ENCODE data around the gene FBN1. TPM values are rescaled to one million over a fixed set of nuclear protein-coding genes. Genes with fewer than 3 reads are reported as not detected.

FBN1 gene
- total and polyA plus RNA-seq, 2 experiments from 2014 or later = 1.9 to 3.8 TPM

- TF ChIP-seq ZNF462 (CRISPR knock-in tag; IDR thresholded peaks at IDR 0.05) (no peak), CTCF (conservative IDR thresholded peaks at IDR 0.05; ENCODE audit: low read depth in 2 of 2) (no peak), CREB1 (CRISPR knock-in tag; IDR thresholded peaks at IDR 0.05; ENCODE audit: low read depth) (no peak), EZH2 (IDR thresholded peaks at IDR 0.05; ENCODE audit: low read depth, unreplicated experiment) (no peak), STAT1 (IDR thresholded peaks at IDR 0.05; ENCODE audit: unreplicated experiment) (no peak)
These were observed 185.7 kb downstream of the FBN1 start (continued) for GRCh38 chr15:48459571-48460442.

- no peak overlapping the region for H3K4me3 ChIP-seq
- no peak overlapping the region for H3K27ac ChIP-seq (ENCODE audit: low read depth)
- Mint-ChIP-seq H3K4me3 (no peak overlapping the region), H3K4me1 (no peaks in the 10 kb centered on the region), H3K27ac (no peak overlapping the region), H3K27me3 (ENCODE audit: insufficient read depth, low read depth, poor library complexity) (peaks cover 1% of the 10 kb centered on the region), H3K36me3 (ENCODE audit: low read depth) (no peaks in the 10 kb centered on the region), H3K9me3 (no peaks in the 10 kb centered on the region)
- no peaks in the 10 kb centered on the region for H3K9me2 ChIP-seq (ENCODE audit: insufficient read depth)
- TF ChIP-seq CREB1 (CRISPR knock-in tag; IDR thresholded peaks at IDR 0.05; ENCODE audit: low read depth) (no peak), POLR2AphosphoS5 (IDR thresholded peaks at IDR 0.05; ENCODE audit: low read depth) (no peak), STAT1 (IDR thresholded peaks at IDR 0.05; ENCODE audit: unreplicated experiment) (no peak), JUNB (IDR thresholded peaks at IDR 0.05; ENCODE audit: unreplicated experiment) (no peak), CTCF (conservative IDR thresholded peaks at IDR 0.05; ENCODE audit: low read depth in 2 of 2) (no peak), ZNF114 (CRISPR knock-in tag; IDR thresholded peaks at IDR 0.05) (no peak)
- TF ChIP-seq, protein P1, sequence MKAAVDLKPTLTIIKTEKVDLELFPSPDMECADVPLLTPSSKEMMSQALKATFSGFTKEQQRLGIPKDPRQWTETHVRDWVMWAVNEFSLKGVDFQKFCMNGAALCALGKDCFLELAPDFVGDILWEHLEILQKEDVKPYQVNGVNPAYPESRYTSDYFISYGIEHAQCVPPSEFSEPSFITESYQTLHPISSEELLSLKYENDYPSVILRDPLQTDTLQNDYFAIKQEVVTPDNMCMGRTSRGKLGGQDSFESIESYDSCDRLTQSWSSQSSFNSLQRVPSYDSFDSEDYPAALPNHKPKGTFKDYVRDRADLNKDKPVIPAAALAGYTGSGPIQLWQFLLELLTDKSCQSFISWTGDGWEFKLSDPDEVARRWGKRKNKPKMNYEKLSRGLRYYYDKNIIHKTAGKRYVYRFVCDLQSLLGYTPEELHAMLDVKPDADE (IDR thresholded peaks at IDR 0.05) = no peak
- H3K79me2 ChIP-seq (replicated peaks; ENCODE audit: insufficient read depth) = no peaks in the 10 kb centered on the region
- H3K27me3 ChIP-seq (ENCODE audit: insufficient read depth) = no peaks in the 10 kb centered on the region
- H3K36me3 ChIP-seq (ENCODE audit: insufficient read depth) = no peaks in the 10 kb centered on the region
- H3F3A ChIP-seq (replicated peaks; ENCODE audit: low read depth) = no peaks in the 10 kb centered on the region
- H3K4me2 ChIP-seq = no peak overlapping the region
- ATAC-seq (no peak), DNase-seq (ENCODE audit: low spot score) (no peak)
- no peak overlapping the region for H2AFZ ChIP-seq
- no peaks in the 10 kb centered on the region for H3K4me1 ChIP-seq (ENCODE audit: insufficient read depth)
- H4K20me1 ChIP-seq (replicated peaks; ENCODE audit: insufficient read depth) = no peaks in the 10 kb centered on the region
These were observed 186.6 kb downstream of the FBN1 start for GRCh38 chr15:48458876-48459275.
